ENCODE measurements around the gene GALNTL6. TPM values are rescaled to one million over a fixed set of nuclear protein-coding genes. Genes with fewer than 3 reads are reported as not detected.

Gene GALNTL6
- total RNA-seq, 4 donors from 2014 or later = 0.82 to 0.95 TPM; not detected in 2

DNA sequence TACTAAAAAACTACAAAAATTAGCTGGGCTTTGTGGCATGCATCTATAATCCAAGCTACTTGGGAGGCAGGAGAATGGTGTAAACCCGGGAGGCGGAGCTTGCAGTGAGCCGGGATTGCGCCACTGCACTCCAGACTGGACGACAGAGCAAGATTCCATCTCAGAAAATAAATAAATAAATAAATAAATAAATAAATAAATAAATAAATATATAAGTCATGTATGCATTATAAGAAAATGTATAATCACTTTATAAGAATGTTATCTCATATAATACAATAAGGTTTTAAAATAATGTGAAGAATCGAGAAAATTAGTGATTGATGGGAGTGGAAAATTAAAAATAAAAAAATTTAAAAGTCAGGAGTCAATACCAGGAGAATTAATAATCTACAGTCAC is 127.5 kb downstream of the GALNTL6 start:
- H3K9me3 ChIP-seq = no peaks in the 10 kb centered on the region
- no peak overlapping the region for H3K27ac ChIP-seq
- 75 to 97% methylated on average over 1 to 6 of the region's 6 CpGs for WGBS, 2 donors (ENCODE audit: low coverage in 1 of 2)
- H3K36me3 ChIP-seq = no peaks in the 10 kb centered on the region
- H3K4me1 ChIP-seq = no peaks in the 10 kb centered on the region
- TF ChIP-seq POLR2A (IDR thresholded peaks at IDR 0.05) (no peak), POLR2AphosphoS5 (IDR thresholded peaks at IDR 0.05) (no peak), EP300 (IDR thresholded peaks at IDR 0.05; ENCODE audit: low read depth) (no peak)
- TF ChIP-seq, protein P1, sequence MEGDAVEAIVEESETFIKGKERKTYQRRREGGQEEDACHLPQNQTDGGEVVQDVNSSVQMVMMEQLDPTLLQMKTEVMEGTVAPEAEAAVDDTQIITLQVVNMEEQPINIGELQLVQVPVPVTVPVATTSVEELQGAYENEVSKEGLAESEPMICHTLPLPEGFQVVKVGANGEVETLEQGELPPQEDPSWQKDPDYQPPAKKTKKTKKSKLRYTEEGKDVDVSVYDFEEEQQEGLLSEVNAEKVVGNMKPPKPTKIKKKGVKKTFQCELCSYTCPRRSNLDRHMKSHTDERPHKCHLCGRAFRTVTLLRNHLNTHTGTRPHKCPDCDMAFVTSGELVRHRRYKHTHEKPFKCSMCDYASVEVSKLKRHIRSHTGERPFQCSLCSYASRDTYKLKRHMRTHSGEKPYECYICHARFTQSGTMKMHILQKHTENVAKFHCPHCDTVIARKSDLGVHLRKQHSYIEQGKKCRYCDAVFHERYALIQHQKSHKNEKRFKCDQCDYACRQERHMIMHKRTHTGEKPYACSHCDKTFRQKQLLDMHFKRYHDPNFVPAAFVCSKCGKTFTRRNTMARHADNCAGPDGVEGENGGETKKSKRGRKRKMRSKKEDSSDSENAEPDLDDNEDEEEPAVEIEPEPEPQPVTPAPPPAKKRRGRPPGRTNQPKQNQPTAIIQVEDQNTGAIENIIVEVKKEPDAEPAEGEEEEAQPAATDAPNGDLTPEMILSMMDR (IDR thresholded peaks at IDR 0.05) = no peak
- in situ Hi-C loops (cut with MboI; ENCODE audit: low pct_ligation_motif_present in 1 of 4, low pct_unique_long_range_greater_than_20kb in 1 of 4, low sequenced_read_pairs in 3 of 4) = no loop called here
- no peaks in the 10 kb centered on the region for H3K27me3 ChIP-seq
- DNase-seq = no peak
- H3K4me3 ChIP-seq = no peak overlapping the region
- intact Hi-C loops (cut with DNase I; ENCODE audit: low total_unique reads) = no loop called here

DNA sequence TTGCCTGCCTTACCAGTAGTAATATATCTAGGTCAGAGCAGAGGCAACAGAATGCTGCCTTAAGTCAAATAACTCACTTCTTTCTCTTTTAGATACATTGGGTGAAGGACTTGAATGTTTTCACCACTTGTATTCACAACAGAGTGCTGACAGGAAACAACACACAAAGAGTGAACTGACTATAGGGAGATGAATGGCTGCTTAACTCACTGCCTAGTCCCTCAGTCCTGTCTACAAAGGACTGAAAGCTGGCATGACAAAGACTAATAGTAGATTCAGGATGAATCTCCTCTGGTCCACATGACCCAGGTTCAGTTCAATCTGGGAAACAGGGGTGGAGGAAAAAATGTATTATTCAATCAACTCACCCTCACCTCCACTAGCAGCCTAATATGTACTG is 134.2 kb downstream of the GALNTL6 start:
- Histone ChIP-seq H3K4me3 (no peak overlapping the region), H3K27me3 (no peaks in the 10 kb centered on the region), H3K36me3 (no peaks in the 10 kb centered on the region), H3K4me1 (no peaks in the 10 kb centered on the region), H3K9me3 (no peaks in the 10 kb centered on the region), H3K27ac (no peak overlapping the region)
- DNase-seq = no peak
- intact Hi-C loops (cut with DNase I; ENCODE audit: low total_unique reads) (no loop called here), in situ Hi-C loops (cut with MboI; ENCODE audit: low pct_ligation_motif_present in 1 of 4, low pct_unique_long_range_greater_than_20kb in 1 of 4, low sequenced_read_pairs in 3 of 4) (no loop called here)
- TF ChIP-seq POLR2A (IDR thresholded peaks at IDR 0.05) (no peak), POLR2AphosphoS5 (IDR thresholded peaks at IDR 0.05) (no peak), EP300 (IDR thresholded peaks at IDR 0.05; ENCODE audit: low read depth) (no peak)
- TF ChIP-seq, protein P1 (IDR thresholded peaks at IDR 0.05) = no peak

DNA sequence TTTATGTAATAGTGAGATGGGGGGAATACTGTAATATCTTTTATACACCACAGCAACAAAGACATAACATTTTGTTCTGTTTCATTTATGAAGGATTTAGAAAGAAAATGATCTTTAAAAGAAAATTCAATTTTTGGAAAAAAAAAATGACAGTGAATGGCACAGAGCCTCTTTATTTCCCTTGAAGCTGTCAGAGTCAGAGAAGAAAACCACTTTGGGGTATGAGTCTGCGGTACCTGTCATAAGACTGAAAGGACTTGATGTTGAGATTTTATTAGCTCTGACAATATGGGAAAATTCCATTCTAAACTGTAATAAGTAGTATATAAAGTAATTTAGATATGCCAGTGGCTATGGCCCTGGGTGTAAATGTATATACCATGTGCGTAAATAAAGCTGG is 134.8 kb downstream of the GALNTL6 start:
- intact Hi-C loops (cut with DNase I; ENCODE audit: low total_unique reads) = no loop called here
- Histone ChIP-seq H3K27me3 (no peaks in the 10 kb centered on the region), H3K27ac (no peak overlapping the region), H3K4me1 (no peaks in the 10 kb centered on the region), H3K4me3 (no peak overlapping the region), H3K36me3 (no peaks in the 10 kb centered on the region), H3K9me3 (no peaks in the 10 kb centered on the region)
- no peak for DNase-seq
- 85% methylated on average over 2 of the region's 2 CpGs for WGBS, 2 donors (ENCODE audit: low coverage in 1 of 2)
- TF ChIP-seq POLR2AphosphoS5 (IDR thresholded peaks at IDR 0.05) (no peak), POLR2A (IDR thresholded peaks at IDR 0.05) (no peak), EP300 (IDR thresholded peaks at IDR 0.05; ENCODE audit: low read depth) (no peak)
- TF ChIP-seq, protein P1 (IDR thresholded peaks at IDR 0.05) = no peak
- in situ Hi-C loops (cut with MboI; ENCODE audit: low pct_ligation_motif_present in 1 of 4, low pct_unique_long_range_greater_than_20kb in 1 of 4, low sequenced_read_pairs in 3 of 4) = no loop called here

DNA sequence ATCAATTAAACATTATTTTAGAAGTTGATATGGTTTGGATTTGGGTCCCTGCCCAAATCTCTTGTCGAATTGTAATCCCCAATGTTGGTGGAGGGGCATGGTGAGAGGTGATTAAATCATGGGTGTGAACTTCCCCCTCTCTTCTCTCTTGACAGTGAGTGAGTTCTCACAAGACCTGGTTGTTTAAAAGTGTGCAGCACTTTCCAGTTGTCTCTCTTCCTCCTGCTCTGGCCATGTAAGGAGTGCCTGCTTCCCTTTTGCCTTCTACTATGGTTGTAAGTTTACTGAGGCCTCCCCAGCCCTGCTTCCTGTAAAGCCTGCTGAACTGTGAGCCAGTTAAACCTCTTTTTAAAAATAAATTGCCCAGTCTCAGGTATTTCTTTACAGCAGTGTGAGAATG is 141.4 kb downstream of the GALNTL6 start:
- TF ChIP-seq POLR2AphosphoS5 (IDR thresholded peaks at IDR 0.05) (no peak), EP300 (IDR thresholded peaks at IDR 0.05; ENCODE audit: low read depth) (no peak), POLR2A (IDR thresholded peaks at IDR 0.05) (no peak)
- TF ChIP-seq, protein P1 (IDR thresholded peaks at IDR 0.05) = no peak
- intact Hi-C loops (cut with DNase I; ENCODE audit: low total_unique reads) = no loop called here
- Histone ChIP-seq H3K9me3 (no peaks in the 10 kb centered on the region), H3K27ac (no peak overlapping the region), H3K27me3 (no peaks in the 10 kb centered on the region), H3K4me3 (no peak overlapping the region), H3K36me3 (no peaks in the 10 kb centered on the region), H3K4me1 (no peaks in the 10 kb centered on the region)
- in situ Hi-C loops (cut with MboI; ENCODE audit: low pct_ligation_motif_present in 1 of 4, low pct_unique_long_range_greater_than_20kb in 1 of 4, low sequenced_read_pairs in 3 of 4) = no loop called here
- WGBS, 2 donors (ENCODE audit: low coverage in 1 of 2) = 20 to 25% methylated on average over 1 of the region's 1 CpG
- DNase-seq = no peak
